ENCODE results near the gene ZNF224. TPM values are rescaled to one million over a fixed set of nuclear protein-coding genes. Genes with fewer than 3 reads are reported as not detected.

Gene ZNF224
- polyA plus RNA-seq, 1 donor (not counting 4 experiments of a cell fraction or from before 2014, with no cell fraction given), result 17.5 TPM

DNA sequence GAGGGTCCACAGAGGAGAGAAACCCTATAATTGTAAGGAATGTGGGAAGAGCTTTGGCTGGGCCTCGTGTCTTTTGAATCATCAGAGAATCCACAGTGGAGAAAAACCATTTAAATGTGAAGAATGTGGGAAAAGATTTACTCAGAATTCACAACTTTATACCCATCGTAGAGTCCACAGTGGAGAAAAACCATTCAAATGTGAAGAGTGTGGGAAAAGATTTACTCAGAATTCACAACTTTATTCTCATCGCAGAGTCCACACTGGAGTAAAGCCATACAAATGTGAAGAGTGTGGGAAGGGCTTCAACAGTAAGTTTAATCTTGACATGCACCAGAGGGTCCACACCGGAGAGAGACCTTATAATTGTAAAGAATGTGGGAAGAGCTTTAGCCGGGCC lies 37.8 kb downstream of the ZNF224 start:
- no peak overlapping the region for H3K4me2 ChIP-seq (ENCODE audit: control insufficient read depth, extremely low read depth, insufficient read depth, low read depth, low read length)
- H3K27ac ChIP-seq (ENCODE audit: control insufficient read depth, insufficient read depth, low read length), result no peak overlapping the region
- peaks cover 5 to 6% of the 10 kb centered on the region in 2 experiments for H3K36me3 ChIP-seq (ENCODE audit: control insufficient read depth in 2 of 2, extremely low read depth in 1 of 2, insufficient read depth in 2 of 2, low read length in 2 of 2)
- no peaks in the 10 kb centered on the region for H4K20me1 ChIP-seq (ENCODE audit: control insufficient read depth, extremely low read depth, insufficient read depth, low read length)
- H2AFZ ChIP-seq (ENCODE audit: control insufficient read depth, low read length), result no peak overlapping the region
- peaks cover 1% of the 10 kb centered on the region for H3K9me3 ChIP-seq (ENCODE audit: control insufficient read depth, low read depth, low read length)
- no peak for FAIRE-seq
- no peaks in the 10 kb centered on the region for H3K27me3 ChIP-seq (ENCODE audit: control insufficient read depth, extremely low read depth, insufficient read depth, low read length)
- no peaks in the 10 kb centered on the region for H3K79me2 ChIP-seq (ENCODE audit: control insufficient read depth, insufficient read depth, low read length)
- DNase-seq (ENCODE audit: low read depth, low spot score), result no peak
- no peaks in the 10 kb centered on the region for H3K9me1 ChIP-seq (ENCODE audit: control insufficient read depth, extremely low read depth, insufficient read depth, low read length)
- no peak for TF ChIP-seq EZH2 (IDR thresholded peaks at IDR 0.05; ENCODE audit: low read length)
- TF ChIP-seq, protein P1, sequence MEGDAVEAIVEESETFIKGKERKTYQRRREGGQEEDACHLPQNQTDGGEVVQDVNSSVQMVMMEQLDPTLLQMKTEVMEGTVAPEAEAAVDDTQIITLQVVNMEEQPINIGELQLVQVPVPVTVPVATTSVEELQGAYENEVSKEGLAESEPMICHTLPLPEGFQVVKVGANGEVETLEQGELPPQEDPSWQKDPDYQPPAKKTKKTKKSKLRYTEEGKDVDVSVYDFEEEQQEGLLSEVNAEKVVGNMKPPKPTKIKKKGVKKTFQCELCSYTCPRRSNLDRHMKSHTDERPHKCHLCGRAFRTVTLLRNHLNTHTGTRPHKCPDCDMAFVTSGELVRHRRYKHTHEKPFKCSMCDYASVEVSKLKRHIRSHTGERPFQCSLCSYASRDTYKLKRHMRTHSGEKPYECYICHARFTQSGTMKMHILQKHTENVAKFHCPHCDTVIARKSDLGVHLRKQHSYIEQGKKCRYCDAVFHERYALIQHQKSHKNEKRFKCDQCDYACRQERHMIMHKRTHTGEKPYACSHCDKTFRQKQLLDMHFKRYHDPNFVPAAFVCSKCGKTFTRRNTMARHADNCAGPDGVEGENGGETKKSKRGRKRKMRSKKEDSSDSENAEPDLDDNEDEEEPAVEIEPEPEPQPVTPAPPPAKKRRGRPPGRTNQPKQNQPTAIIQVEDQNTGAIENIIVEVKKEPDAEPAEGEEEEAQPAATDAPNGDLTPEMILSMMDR (optimal IDR thresholded peaks at IDR 0.05 in 1 of 3, IDR thresholded peaks at IDR 0.05 in 1 of 3, conservative IDR thresholded peaks at IDR 0.05 in 1 of 3; ENCODE audit: extremely low read depth in 1 of 3, insufficient read depth in 2 of 3, low read length in 3 of 3), result no peak
- no peaks in the 10 kb centered on the region for H3K4me1 ChIP-seq (ENCODE audit: control insufficient read depth, extremely low read depth, insufficient read depth, low read length)
- dilution Hi-C loops (cut with MboI; ENCODE audit: extremely low pct_ligation_motif_present, low sequenced_read_pairs), result no loop called here
- H3K9ac ChIP-seq (ENCODE audit: control insufficient read depth, extremely low read depth, insufficient read depth, low read length), result no peak overlapping the region
- H3K4me3 ChIP-seq (ENCODE audit: control insufficient read depth in 2 of 3, extremely low read depth in 1 of 3, insufficient read depth in 2 of 3, low read depth in 1 of 3, low read length in 3 of 3), result no peak overlapping the region

DNA sequence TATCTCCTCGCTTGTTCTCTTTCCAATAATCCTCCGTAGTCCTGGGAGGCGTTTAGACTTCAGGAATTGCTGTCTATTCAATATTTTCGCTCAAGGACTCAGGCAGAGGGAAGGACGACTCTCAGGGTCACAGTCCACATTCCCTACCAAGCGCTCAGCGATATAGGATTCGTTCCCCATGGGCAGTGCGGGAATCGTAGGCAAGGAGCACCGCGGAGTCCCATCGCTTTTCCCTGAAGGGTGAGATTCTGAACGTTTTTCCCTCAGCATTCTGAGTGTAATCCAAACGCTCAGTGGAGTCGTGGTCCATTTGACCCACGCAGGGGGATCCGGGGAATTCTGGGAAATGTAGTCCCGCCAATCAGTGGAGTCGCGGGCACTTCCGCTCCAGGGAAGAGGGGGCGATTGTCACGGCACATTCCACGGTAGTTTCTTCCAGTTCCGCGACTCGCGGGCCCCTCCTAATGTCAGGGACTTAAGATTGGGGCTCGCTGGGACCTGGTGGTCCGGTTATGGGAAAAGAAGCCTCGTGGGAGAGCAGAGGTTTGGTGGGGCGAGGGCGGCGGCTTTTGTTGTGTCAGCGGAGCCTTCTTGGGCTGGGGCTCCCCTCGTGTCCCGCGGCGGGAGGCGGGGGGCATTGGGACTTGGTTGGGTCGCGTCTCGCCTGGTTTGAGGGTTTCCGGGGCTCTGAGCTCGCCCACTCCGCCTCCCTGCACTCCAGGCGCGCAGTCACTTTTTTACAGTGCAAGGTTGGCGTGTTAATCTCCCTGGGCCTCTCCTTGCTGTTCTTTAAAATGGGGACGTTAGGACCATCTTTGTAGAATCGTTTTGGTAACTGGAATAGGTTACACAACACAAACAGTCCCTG lies 47.3 kb downstream of the ZNF224 start, which contains the start of gene ZNF234:
TSS of gene ZNF234 (plus strand) at position 364 of the 868 bp plus-strand sequence. CDS start 3,079 bp downstream, outside the sequence.
- DNase-seq (ENCODE audit: low read depth, low spot score), result no peak
- Histone ChIP-seq H3K27ac (ENCODE audit: control insufficient read depth, insufficient read depth, low read length) (peak within 1 kb of the TSS; percentile 56), H3K27me3 (ENCODE audit: control insufficient read depth, extremely low read depth, insufficient read depth, low read length) (no peaks in the 10 kb centered on the region), H3K9me3 (ENCODE audit: control insufficient read depth, low read depth, low read length) (no peaks in the 10 kb centered on the region), H4K20me1 (ENCODE audit: control insufficient read depth, extremely low read depth, insufficient read depth, low read length) (no peaks in the 10 kb centered on the region), H3K4me3 (ENCODE audit: control insufficient read depth in 2 of 3, extremely low read depth in 1 of 3, insufficient read depth in 2 of 3, low read depth in 1 of 3, low read length in 3 of 3) (peak within 1 kb of the TSS; percentile 52 to 95 (median 93)), H3K4me1 (ENCODE audit: control insufficient read depth, extremely low read depth, insufficient read depth, low read length) (peaks cover 15% of the 10 kb centered on the region), H3K9ac (ENCODE audit: control insufficient read depth, extremely low read depth, insufficient read depth, low read length) (peak within 1 kb of the TSS; percentile 81), H3K36me3 (ENCODE audit: control insufficient read depth in 2 of 2, extremely low read depth in 1 of 2, insufficient read depth in 2 of 2, low read length in 2 of 2) (peaks cover 0 to 17% of the 10 kb centered on the region in 2 experiments), H3K79me2 (ENCODE audit: control insufficient read depth, insufficient read depth, low read length) (peaks cover 11% of the 10 kb centered on the region), H3K4me2 (ENCODE audit: control insufficient read depth, extremely low read depth, insufficient read depth, low read depth, low read length) (peak within 1 kb of the TSS; percentile 98), H3K9me1 (ENCODE audit: control insufficient read depth, extremely low read depth, insufficient read depth, low read length) (no peaks in the 10 kb centered on the region), H2AFZ (ENCODE audit: control insufficient read depth, low read length) (peak within 1 kb of the TSS; percentile 100)
- dilution Hi-C loops (cut with MboI; ENCODE audit: extremely low pct_ligation_motif_present, low sequenced_read_pairs), result no loop called here
- TF ChIP-seq, protein P1 (optimal IDR thresholded peaks at IDR 0.05 in 1 of 3, IDR thresholded peaks at IDR 0.05 in 1 of 3, conservative IDR thresholded peaks at IDR 0.05 in 1 of 3; ENCODE audit: extremely low read depth in 1 of 3, insufficient read depth in 2 of 3, low read length in 3 of 3), result peak in 1 of 3 experiments; percentile 9
- TF ChIP-seq EZH2 (IDR thresholded peaks at IDR 0.05; ENCODE audit: low read length), result no peak
- FAIRE-seq, result peak; percentile 56

All from keratinocyte (primary cell).